ENCODE measurements around the gene KLF7. TPM values are rescaled to one million over a fixed set of nuclear protein-coding genes. Genes with fewer than 3 reads are reported as not detected.

Gene KLF7
- total RNA-seq, 1 donor from 2014 or later: 120 TPM

- peaks cover 12% of the 10 kb centered on the region for H3K36me3 Mint-ChIP-seq (ENCODE audit: low read depth, unreplicated experiment)
- no peak for TF ChIP-seq CTCF (IDR thresholded peaks at IDR 0.05; ENCODE audit: unreplicated experiment)
- no peaks in the 10 kb centered on the region for H3K9me3 Mint-ChIP-seq (ENCODE audit: unreplicated experiment)
- H3K27ac Mint-ChIP-seq (ENCODE audit: unreplicated experiment): no peak overlapping the region
- H3K4me3 Mint-ChIP-seq (ENCODE audit: unreplicated experiment): no peak overlapping the region
- peaks cover 56% of the 10 kb centered on the region for H3K4me1 Mint-ChIP-seq (ENCODE audit: unreplicated experiment)
- DNase-seq (ENCODE audit: low spot score): no peak
- peaks cover 1% of the 10 kb centered on the region for H3K27me3 Mint-ChIP-seq (ENCODE audit: unreplicated experiment)
These were observed 69.8 kb downstream of the KLF7 start for GRCh38 chr2:207095963-207096362.

GRCh38 chr2:207093234-207093633 lies 72.5 kb downstream of the KLF7 start:
- H3K27me3 Mint-ChIP-seq (ENCODE audit: unreplicated experiment): peaks cover 4% of the 10 kb centered on the region
- DNase-seq (ENCODE audit: low spot score): no peak
- H3K36me3 Mint-ChIP-seq (ENCODE audit: low read depth, unreplicated experiment): peaks cover 18% of the 10 kb centered on the region
- TF ChIP-seq CTCF (IDR thresholded peaks at IDR 0.05; ENCODE audit: unreplicated experiment): no peak
- no peaks in the 10 kb centered on the region for H3K9me3 Mint-ChIP-seq (ENCODE audit: unreplicated experiment)
- peaks cover 74% of the 10 kb centered on the region for H3K4me1 Mint-ChIP-seq (ENCODE audit: unreplicated experiment)
- H3K27ac Mint-ChIP-seq (ENCODE audit: unreplicated experiment): peak overlapping the region; percentile 44
- no peak overlapping the region for H3K4me3 Mint-ChIP-seq (ENCODE audit: unreplicated experiment)

GRCh38 chr2:207092818-207093217 lies 72.9 kb downstream of the KLF7 start:
- Mint-ChIP-seq H3K4me3 (ENCODE audit: unreplicated experiment) (no peak overlapping the region), H3K9me3 (ENCODE audit: unreplicated experiment) (no peaks in the 10 kb centered on the region), H3K4me1 (ENCODE audit: unreplicated experiment) (peaks cover 79% of the 10 kb centered on the region), H3K27me3 (ENCODE audit: unreplicated experiment) (peaks cover 7% of the 10 kb centered on the region), H3K27ac (ENCODE audit: unreplicated experiment) (no peak overlapping the region), H3K36me3 (ENCODE audit: low read depth, unreplicated experiment) (peaks cover 22% of the 10 kb centered on the region)
- no peak for DNase-seq (ENCODE audit: low spot score)
- no peak for TF ChIP-seq CTCF (IDR thresholded peaks at IDR 0.05; ENCODE audit: unreplicated experiment)

GRCh38 chr2:207091928-207092327 lies 73.8 kb downstream of the KLF7 start:
- no peak for DNase-seq (ENCODE audit: low spot score)
- peaks cover 10% of the 10 kb centered on the region for H3K27me3 Mint-ChIP-seq (ENCODE audit: unreplicated experiment)
- no peaks in the 10 kb centered on the region for H3K9me3 Mint-ChIP-seq (ENCODE audit: unreplicated experiment)
- H3K4me1 Mint-ChIP-seq (ENCODE audit: unreplicated experiment): peaks cover 81% of the 10 kb centered on the region
- H3K4me3 Mint-ChIP-seq (ENCODE audit: unreplicated experiment): peak overlapping the region; percentile 6
- H3K27ac Mint-ChIP-seq (ENCODE audit: unreplicated experiment): peak overlapping the region; percentile 75
- TF ChIP-seq CTCF (IDR thresholded peaks at IDR 0.05; ENCODE audit: unreplicated experiment): no peak
- H3K36me3 Mint-ChIP-seq (ENCODE audit: low read depth, unreplicated experiment): peaks cover 26% of the 10 kb centered on the region

- Mint-ChIP-seq H3K9me3 (ENCODE audit: unreplicated experiment) (no peaks in the 10 kb centered on the region), H3K27me3 (ENCODE audit: unreplicated experiment) (peaks cover 12% of the 10 kb centered on the region), H3K27ac (ENCODE audit: unreplicated experiment) (peak overlapping the region; percentile 91), H3K36me3 (ENCODE audit: low read depth, unreplicated experiment) (peaks cover 33% of the 10 kb centered on the region), H3K4me1 (ENCODE audit: unreplicated experiment) (peaks cover 81% of the 10 kb centered on the region), H3K4me3 (ENCODE audit: unreplicated experiment) (no peak overlapping the region)
- no peak for TF ChIP-seq CTCF (IDR thresholded peaks at IDR 0.05; ENCODE audit: unreplicated experiment)
- DNase-seq (ENCODE audit: low spot score): no peak
These were observed 74.6 kb downstream of the KLF7 start for GRCh38 chr2:207091176-207091575.

All from endothelial cell (in vitro differentiated cells).